Esophagus squamous epithelium (tissue), 5 donors: ENCODE results near the gene RTP5. TPM values are rescaled to one million over a fixed set of nuclear protein-coding genes. Genes with fewer than 3 reads are reported as not detected.

Experiments
- DNase-seq: peaks from one replicate; lab custom pipeline; 2025; lab: John Stamatoyannopoulos, UW
- H3K27ac ChIP-seq, 4 donors: fragments of 200-600 bp; sonication (generic); one replicate each; pipeline ENCODE4 v1.5.1; 2016 to 2019; ENCODE audit warnings: mild to moderate bottlenecking in 1 of 4
- H3K27me3 ChIP-seq, 4 donors: fragments of 200-600 bp; sonication (generic); 1 replicate in 3 of 4; 2 replicates in 1 of 4; pipeline versions ENCODE4 v1.5.1 to v1.6.0; 2017 to 2021; ENCODE audit warnings: antibody characterized with exemption in 1 of 4
- H3K36me3 ChIP-seq, 3 donors: fragments of 200-600 bp; sonication (generic); one replicate each; pipeline ENCODE4 v1.5.1; 2016 to 2019
- H3K4me1 ChIP-seq, 3 donors: fragments of 200-600 bp; sonication (generic); one replicate each; pipeline ENCODE4 v1.5.1; 2017 to 2019
- H3K4me3 ChIP-seq, 4 donors: fragments of 200-600 bp; sonication (generic); 1 replicate in 3 of 4; 2 replicates in 1 of 4; pipeline ENCODE4 v1.5.1; 2016 to 2019; ENCODE audit warnings: mild to moderate bottlenecking in 2 of 4, moderate library complexity in 1 of 4
- H3K9me3 ChIP-seq, 3 donors: fragments of 200-600 bp; sonication (generic); one replicate each; pipeline ENCODE4 v1.5.1; 2016 to 2019
- CTCF ChIP-seq, 6 experiments: fragments of 450-650 bp in 4 of 6; fragments of 200-600 bp in 2 of 6; sonication (generic) in 2 of 6; IDR thresholded peaks; one replicate each; pipeline ENCODE4 v1.5.1; 2016 to 2019; ENCODE audit warnings: antibody characterized with exemption in 6 of 6, mild to moderate bottlenecking in 4 of 6, moderate library complexity in 4 of 6
- POLR2A ChIP-seq, 4 donors: fragments of 450-650 bp; IDR thresholded peaks; one replicate each; pipeline ENCODE4 v1.6.1; 2017; ENCODE audit warnings: antibody characterized with exemption in 4 of 4, mild to moderate bottlenecking in 4 of 4, moderate library complexity in 3 of 4
- WGBS, 2 donors: methylation state at CpG; one replicate each; pipeline ENCODE4 v1.1.5; 2018; 5-methylcytosine and 5-hydroxymethylcytosine counted together
- intact Hi-C: fragments of 100-400 bp; cut with DNase I; formaldehyde crosslinking; loops from one replicate; pipeline ENCODE4 v1.15.0; 2022
- total RNA-seq, 4 donors: library from RNA; depleted of rRNA; stranded (reverse); fragments of >200 nt; gene quantifications; one replicate each; pipeline ENCODE4 v1.1.0, GENCODE V29; 2016
- donor health status: DM: yes; HTN: yes; CAD: no.

Gene RTP5
- total RNA-seq, 4 donors from 2014 or later: 0.12 to 0.19 TPM; not detected in 2

- TF ChIP-seq POLR2A (IDR thresholded peaks at IDR 0.05) (no peak), CTCF (IDR thresholded peaks at IDR 0.05) (no peak)
- 83 to 85% methylated on average over 12 to 18 of the region's 22 CpGs for WGBS, 2 donors
- no peak for DNase-seq
- Histone ChIP-seq H3K4me3 (no peak overlapping the region), H3K4me1 (peaks cover 6 to 30% (median 14%) of the 10 kb centered on the region in 3 donors), H3K9me3 (no peaks in the 10 kb centered on the region), H3K27ac (no peak overlapping the region), H3K27me3 (peaks cover 0 to 13% (median 0%) of the 10 kb centered on the region in 4 donors), H3K36me3 (no peaks in the 10 kb centered on the region)
- intact Hi-C loops: no loop called here
Measured at GRCh38 chr2:241846406-241846805, 23.1 kb upstream of the RTP5 start.

- H3K9me3 ChIP-seq: no peaks in the 10 kb centered on the region
- H3K4me3 ChIP-seq: no peak overlapping the region
- WGBS, 2 donors: 91% methylated on average over 18 of the region's 39 CpGs; no CpG with 5 or more reads in 1 of the 2 donors
- intact Hi-C loops: no loop called here
- no peak overlapping the region for H3K27ac ChIP-seq
- no peaks in the 10 kb centered on the region for H3K36me3 ChIP-seq
- peaks cover 3 to 15% (median 8%) of the 10 kb centered on the region in 3 donors for H3K4me1 ChIP-seq
- DNase-seq: no peak
- TF ChIP-seq CTCF (IDR thresholded peaks at IDR 0.05) (no peak), POLR2A (IDR thresholded peaks at IDR 0.05) (no peak)
- H3K27me3 ChIP-seq: peaks cover 0 to 13% (median 0%) of the 10 kb centered on the region in 4 donors
Measured at GRCh38 chr2:241848761-241849615, 20.5 kb upstream of the RTP5 start.

- intact Hi-C loops: no loop called here
- Histone ChIP-seq H3K4me3 (no peak overlapping the region), H3K36me3 (no peaks in the 10 kb centered on the region), H3K27ac (no peak overlapping the region), H3K9me3 (no peaks in the 10 kb centered on the region), H3K4me1 (peaks cover 2 to 12% (median 8%) of the 10 kb centered on the region in 3 donors), H3K27me3 (peaks cover 0 to 8% (median 0%) of the 10 kb centered on the region in 4 donors)
- WGBS, 2 donors: 81 to 100% methylated on average over 1 to 8 of the region's 16 CpGs
- TF ChIP-seq POLR2A (IDR thresholded peaks at IDR 0.05) (no peak), CTCF (IDR thresholded peaks at IDR 0.05) (no peak)
- no peak for DNase-seq
Measured at GRCh38 chr2:241849616-241850543, 19.6 kb upstream of the RTP5 start.

GRCh38 chr2:241850544-241851324, 18.8 kb upstream of the RTP5 start:
- no peaks in the 10 kb centered on the region for H3K27me3 ChIP-seq
- no peak overlapping the region for H3K4me3 ChIP-seq
- peaks cover 2 to 8% (median 6%) of the 10 kb centered on the region in 3 donors for H3K4me1 ChIP-seq
- no peak for DNase-seq
- intact Hi-C loops: no loop called here
- 90% methylated on average over 2 of the region's 27 CpGs; no CpG with 5 or more reads in 1 of the 2 donors for WGBS, 2 donors
- H3K27ac ChIP-seq: no peak overlapping the region
- TF ChIP-seq CTCF (IDR thresholded peaks at IDR 0.05) (no peak), POLR2A (IDR thresholded peaks at IDR 0.05) (no peak)
- no peaks in the 10 kb centered on the region for H3K9me3 ChIP-seq
- no peaks in the 10 kb centered on the region for H3K36me3 ChIP-seq
